Esophagus mucosa (tissue), 1 donor: Measurements from ENCODE around the gene FNBP1L. TPM values are rescaled to one million over a fixed set of nuclear protein-coding genes. Genes with fewer than 3 reads are reported as not detected.
"Not testable (repeated sequence)": the region's sequence is repeated elsewhere in the genome, so short reads cannot be mapped to it uniquely, and the experiment has no call there.

Experiments used
- ATAC-seq: fragments of 200-7000 bp; cut with Tn5 transposase; one replicate; pipeline ENCODE4 v1.9.1; 2020
- total RNA-seq: library from RNA; stranded (reverse); gene quantifications from one replicate; pipeline ENCODE4 v1.2.4, GENCODE V29; 2023
- donor health status: DM: yes; HTN: yes; CAD: no.

Gene FNBP1L
- total RNA-seq, 1 donor from 2014 or later = 8.5 TPM

GRCh38 chr1:93575621-93576284 lies 127.8 kb downstream of the FNBP1L start:
- ATAC-seq = peak; percentile 43

GRCh38 chr1:93576346-93576745 lies 128.4 kb downstream of the FNBP1L start:
- ATAC-seq = no peak

- no peak for ATAC-seq
These were observed 128.8 kb downstream of the FNBP1L start for GRCh38 chr1:93576746-93577145.

GRCh38 chr1:93577536-93578432 lies 129.9 kb downstream of the FNBP1L start:
- ATAC-seq = no peak

GRCh38 chr1:93578433-93578830 lies 130.5 kb downstream of the FNBP1L start:
- ATAC-seq = no peak

GRCh38 chr1:93578911-93579825 lies 131.2 kb downstream of the FNBP1L start:
- no peak for ATAC-seq

GRCh38 chr1:93579891-93580290 lies 132.0 kb downstream of the FNBP1L start:
- ATAC-seq = peak; percentile 80

- no peak for ATAC-seq
These were observed 134.3 kb downstream of the FNBP1L start for GRCh38 chr1:93581917-93582850.

- no peak for ATAC-seq
These were observed 136.5 kb downstream of the FNBP1L start for GRCh38 chr1:93584261-93585003.

GRCh38 chr1:93585059-93585966 lies 137.4 kb downstream of the FNBP1L start:
- peak; percentile 97 for ATAC-seq

GRCh38 chr1:93587354-93587753 lies 139.4 kb downstream of the FNBP1L start:
- ATAC-seq = no peak

- no peak for ATAC-seq
These were observed 140.3 kb downstream of the FNBP1L start for GRCh38 chr1:93588206-93588605.

- no peak for ATAC-seq
These were observed 141.0 kb downstream of the FNBP1L start for GRCh38 chr1:93588955-93589354.

GRCh38 chr1:93591291-93591675 lies 143.4 kb downstream of the FNBP1L start:
- ATAC-seq = not testable (repeated sequence)

- peak; percentile 42 for ATAC-seq
These were observed 144.0 kb downstream of the FNBP1L start for GRCh38 chr1:93591676-93592550.

- ATAC-seq = peak; percentile 6
These were observed 144.6 kb downstream of the FNBP1L start for GRCh38 chr1:93592551-93592949.

- no peak for ATAC-seq
These were observed 146.1 kb downstream of the FNBP1L start for GRCh38 chr1:93593854-93594602.

GRCh38 chr1:93594603-93594880 lies 146.6 kb downstream of the FNBP1L start:
- peak; percentile 23 for ATAC-seq
